HFF-Myc (cell line): Measurements from ENCODE around the gene KCNK17.

Experiments used
- DNase-seq: peaks from one replicate; pipeline ENCODE4 v3.0.0-alpha.2; 2011; ENCODE audit warnings: low read depth; ENCODE audit errors: extremely low read depth
- H3K4me3 ChIP-seq: replicated peaks from 2 replicates; pipeline ENCODE4 v1.5.1; 2011; ENCODE audit warnings: low read depth, mild to moderate bottlenecking, control low read depth, low read length
- TF ChIP-seq, protein P1 (sequence below): IDR thresholded peaks from 2 replicates; pipeline ENCODE4 v1.5.1; 2012; ENCODE audit warnings: mild to moderate bottlenecking, low read depth, low read length, control low read depth; ENCODE audit errors: missing control alignments

Gene KCNK17

DNA sequence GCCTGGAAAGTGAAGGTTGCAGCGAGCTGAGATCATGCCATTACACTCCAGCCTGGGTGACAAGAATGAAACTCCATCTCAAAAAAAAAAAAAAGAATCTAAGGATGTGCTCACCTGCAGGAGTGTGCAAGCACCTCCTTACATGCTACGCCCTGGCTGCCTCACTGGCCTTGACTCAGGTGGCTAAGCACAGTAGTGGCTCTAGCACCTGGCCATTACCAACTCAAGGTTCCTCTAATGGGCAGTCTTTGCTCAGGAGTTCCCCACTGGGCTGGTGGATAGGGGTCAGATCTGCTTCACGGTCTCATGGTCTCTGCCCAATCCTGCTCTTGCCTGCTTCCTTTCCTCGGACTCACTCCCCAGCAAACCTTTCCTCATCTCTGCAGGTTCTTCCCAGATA is 39.7 kb downstream of the KCNK17 start:
- DNase-seq = no peak
- TF ChIP-seq, protein P1, sequence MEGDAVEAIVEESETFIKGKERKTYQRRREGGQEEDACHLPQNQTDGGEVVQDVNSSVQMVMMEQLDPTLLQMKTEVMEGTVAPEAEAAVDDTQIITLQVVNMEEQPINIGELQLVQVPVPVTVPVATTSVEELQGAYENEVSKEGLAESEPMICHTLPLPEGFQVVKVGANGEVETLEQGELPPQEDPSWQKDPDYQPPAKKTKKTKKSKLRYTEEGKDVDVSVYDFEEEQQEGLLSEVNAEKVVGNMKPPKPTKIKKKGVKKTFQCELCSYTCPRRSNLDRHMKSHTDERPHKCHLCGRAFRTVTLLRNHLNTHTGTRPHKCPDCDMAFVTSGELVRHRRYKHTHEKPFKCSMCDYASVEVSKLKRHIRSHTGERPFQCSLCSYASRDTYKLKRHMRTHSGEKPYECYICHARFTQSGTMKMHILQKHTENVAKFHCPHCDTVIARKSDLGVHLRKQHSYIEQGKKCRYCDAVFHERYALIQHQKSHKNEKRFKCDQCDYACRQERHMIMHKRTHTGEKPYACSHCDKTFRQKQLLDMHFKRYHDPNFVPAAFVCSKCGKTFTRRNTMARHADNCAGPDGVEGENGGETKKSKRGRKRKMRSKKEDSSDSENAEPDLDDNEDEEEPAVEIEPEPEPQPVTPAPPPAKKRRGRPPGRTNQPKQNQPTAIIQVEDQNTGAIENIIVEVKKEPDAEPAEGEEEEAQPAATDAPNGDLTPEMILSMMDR = no peak
- no peak overlapping the region for H3K4me3 ChIP-seq

DNA sequence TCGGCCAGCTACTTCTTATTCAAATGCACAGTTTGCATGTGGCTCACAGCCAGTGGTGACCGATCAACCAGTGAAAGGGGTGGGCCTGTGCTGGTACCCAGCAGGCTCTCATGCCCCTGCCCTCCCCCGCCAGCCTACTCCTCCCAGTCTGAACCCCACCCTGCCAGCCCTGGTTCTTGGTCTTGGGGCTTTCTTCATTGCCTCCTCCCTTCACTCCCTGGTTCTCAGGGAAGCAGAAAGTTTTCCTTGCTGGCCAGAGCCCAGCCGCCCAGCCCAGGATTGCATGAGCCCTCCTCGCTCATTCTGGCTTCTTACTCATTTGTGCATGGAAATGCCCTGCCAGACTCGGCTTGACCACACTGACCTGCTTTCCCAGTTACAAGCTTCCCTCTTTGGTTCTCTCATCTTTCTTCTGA is 40.8 kb downstream of the KCNK17 start:
- H3K4me3 ChIP-seq = no peak overlapping the region
- DNase-seq = no peak
- TF ChIP-seq, protein P1 = no peak

DNA sequence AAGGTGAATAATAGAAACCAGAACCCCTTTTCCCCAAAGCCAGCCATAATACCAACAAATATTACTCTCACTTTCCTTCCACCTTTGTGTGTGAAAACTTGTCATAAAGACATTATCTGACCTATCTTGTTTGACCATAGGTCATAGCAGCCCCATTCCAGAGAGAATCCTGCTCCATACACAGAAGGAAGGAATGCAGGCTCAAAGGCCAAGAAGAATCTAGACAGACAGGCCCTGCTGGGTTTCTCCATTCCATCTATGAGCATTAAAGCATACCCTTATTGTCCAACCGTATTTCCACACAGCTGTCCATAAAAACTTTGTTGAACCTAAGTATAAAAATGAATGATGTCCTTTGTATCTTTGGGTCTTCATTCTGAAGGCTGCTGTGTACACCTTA is 44.3 kb downstream of the KCNK17 start:
- DNase-seq = no peak
- TF ChIP-seq, protein P1 = no peak
- no peak overlapping the region for H3K4me3 ChIP-seq

DNA sequence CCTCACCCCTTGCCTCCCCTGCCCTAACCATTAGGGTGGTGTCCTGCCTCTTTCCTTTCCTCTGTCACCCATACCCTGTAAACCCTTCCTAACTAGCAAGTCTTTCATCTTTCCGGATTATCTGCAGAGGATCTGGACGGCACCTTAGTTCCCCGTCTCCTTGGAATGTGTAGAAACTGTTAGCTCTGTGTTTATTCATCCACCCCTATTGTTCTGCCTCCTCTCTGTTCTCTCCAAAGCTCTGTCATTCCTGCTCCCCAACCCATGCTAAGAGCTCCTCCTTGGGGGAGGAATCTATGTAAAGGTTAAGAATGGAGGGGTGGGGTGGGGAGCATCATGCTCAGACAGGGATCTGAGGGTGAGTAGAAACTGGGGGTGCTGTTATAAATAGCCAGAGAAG is 45.5 kb downstream of the KCNK17 start:
- TF ChIP-seq, protein P1 = no peak

DNA sequence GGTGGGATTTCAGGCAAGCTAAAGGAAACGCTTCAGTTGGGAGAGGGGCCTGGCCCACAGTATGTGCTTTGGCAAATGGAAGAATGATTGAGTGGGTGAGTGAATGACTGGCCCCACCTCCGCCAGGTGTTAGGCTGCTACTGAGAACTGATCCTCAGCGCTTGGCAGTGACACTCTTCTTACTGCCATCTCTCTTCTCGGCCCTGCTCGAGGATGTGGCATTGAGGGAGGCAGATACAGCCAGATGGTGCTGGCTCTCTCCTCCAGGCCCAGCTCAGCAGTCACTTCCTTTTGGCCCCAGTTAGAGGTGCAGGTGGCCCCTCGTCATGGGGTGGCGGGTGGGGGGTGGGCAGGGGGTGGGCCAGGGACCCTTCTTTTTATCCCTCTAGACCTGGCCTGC is 46.0 kb downstream of the KCNK17 start:
- TF ChIP-seq, protein P1 = no peak
- DNase-seq = no peak
- no peak overlapping the region for H3K4me3 ChIP-seq

More for the DNA sequence above, 45.5 kb downstream of the KCNK17 start:
- DNase-seq = no peak
- no peak overlapping the region for H3K4me3 ChIP-seq

DNA sequence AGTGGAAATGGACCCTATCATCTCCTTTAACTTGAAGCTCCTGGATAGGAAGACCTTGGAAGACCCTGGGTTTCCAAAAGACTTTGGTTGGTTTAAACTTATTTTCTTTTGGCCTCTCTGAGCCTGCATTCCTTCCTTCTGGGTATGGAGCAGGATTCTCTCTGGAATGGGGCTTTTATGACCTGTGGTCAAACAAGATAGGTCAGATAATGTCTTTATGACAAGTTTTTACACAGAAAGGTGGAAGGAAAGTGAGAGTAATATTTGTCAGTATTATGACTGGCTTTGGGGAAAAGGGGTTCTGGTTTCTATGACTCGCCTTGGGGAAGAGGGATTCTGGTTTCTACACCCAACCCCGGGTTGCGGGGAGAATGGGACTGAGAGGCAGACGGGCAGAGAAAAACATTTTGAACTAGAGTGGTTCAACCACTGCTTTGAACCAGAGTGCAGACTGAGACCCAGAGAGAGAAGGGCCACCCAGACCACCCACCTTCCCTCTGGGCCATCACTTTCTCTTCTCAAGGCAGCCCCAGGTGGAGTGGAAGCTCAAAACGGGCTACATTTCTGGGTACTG is 47.4 kb downstream of the KCNK17 start:
- DNase-seq = no peak
- no peak overlapping the region for H3K4me3 ChIP-seq
- TF ChIP-seq, protein P1 = no peak

DNA sequence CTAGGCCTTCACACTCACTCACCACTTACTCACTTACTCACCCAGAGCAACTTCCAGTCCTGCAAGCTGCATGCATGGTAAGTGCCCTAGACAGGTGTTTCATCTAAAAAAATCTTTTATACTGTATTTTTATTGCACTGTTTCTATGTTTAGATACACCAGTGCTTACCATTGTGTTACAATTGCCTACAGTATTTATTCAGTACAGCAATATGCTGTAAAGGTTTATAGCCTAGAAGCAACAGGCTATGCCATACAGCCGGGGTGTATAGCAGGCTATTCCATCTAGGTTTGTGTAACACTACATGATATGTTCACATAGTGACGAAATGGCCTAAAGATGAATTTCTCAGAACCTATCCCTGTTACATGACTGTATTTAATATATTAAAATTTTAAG is 47.8 kb downstream of the KCNK17 start:
- DNase-seq = no peak
- TF ChIP-seq, protein P1 = no peak
- H3K4me3 ChIP-seq = no peak overlapping the region
